ENCODE measurements around the gene KLHL33. TPM values are rescaled to one million over a fixed set of nuclear protein-coding genes. Genes with fewer than 3 reads are reported as not detected.

Gene KLHL33
- total and polyA plus RNA-seq, 11 donors = 0.07 to 1.00 (median 0.58) TPM

GRCh38 chr14:20461225-20462141 lies 25.5 kb upstream of the KLHL33 start, which contains the start of gene PIP4P1:
TSS of gene PIP4P1 (minus strand) at chr14:20461434. CDS start at chr14:20461325, 109 bp downstream.
- intact Hi-C loops (cut with DNase I) = loop anchor here in 4 of 10 donors (2.0 to 10.0 kb wide), 5 partner anchors 119 to 643 kb away; partner anchors contain the start of genes RNASE4 (in 3 of the 4), ANG (in 1 of the 4), PARP2 (in 1 of the 4) and TMEM253 (in 1 of the 4)
- DNase-seq = peak; percentile 98 to 100 (median 99)
- H3K27me3 ChIP-seq = no peaks in the 10 kb centered on the region
- peak within 1 kb of the TSS; percentile 57 to 97 (median 92) for H3K27ac ChIP-seq
- WGBS, 4 donors = 0 to 1% (median 0%) methylated on average over 33 to 67 of the region's 67 CpGs
- peaks cover 0 to 39% (median 34%) of the 10 kb centered on the region in 9 donors for H3K36me3 ChIP-seq
- H3K9me3 ChIP-seq = no peaks in the 10 kb centered on the region
- H3K4me1 ChIP-seq = peaks cover 0 to 52% (median 16%) of the 10 kb centered on the region in 12 donors
- H3K4me3 ChIP-seq = peak within 1 kb of the TSS; percentile 66 to 99 (median 92)
- TF ChIP-seq, protein P1, sequence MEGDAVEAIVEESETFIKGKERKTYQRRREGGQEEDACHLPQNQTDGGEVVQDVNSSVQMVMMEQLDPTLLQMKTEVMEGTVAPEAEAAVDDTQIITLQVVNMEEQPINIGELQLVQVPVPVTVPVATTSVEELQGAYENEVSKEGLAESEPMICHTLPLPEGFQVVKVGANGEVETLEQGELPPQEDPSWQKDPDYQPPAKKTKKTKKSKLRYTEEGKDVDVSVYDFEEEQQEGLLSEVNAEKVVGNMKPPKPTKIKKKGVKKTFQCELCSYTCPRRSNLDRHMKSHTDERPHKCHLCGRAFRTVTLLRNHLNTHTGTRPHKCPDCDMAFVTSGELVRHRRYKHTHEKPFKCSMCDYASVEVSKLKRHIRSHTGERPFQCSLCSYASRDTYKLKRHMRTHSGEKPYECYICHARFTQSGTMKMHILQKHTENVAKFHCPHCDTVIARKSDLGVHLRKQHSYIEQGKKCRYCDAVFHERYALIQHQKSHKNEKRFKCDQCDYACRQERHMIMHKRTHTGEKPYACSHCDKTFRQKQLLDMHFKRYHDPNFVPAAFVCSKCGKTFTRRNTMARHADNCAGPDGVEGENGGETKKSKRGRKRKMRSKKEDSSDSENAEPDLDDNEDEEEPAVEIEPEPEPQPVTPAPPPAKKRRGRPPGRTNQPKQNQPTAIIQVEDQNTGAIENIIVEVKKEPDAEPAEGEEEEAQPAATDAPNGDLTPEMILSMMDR (IDR thresholded peaks at IDR 0.05) = no peak
- peak in 1 of 2 donors; percentile 88 for TF ChIP-seq POLR2A (IDR thresholded peaks at IDR 0.05)
- ATAC-seq = peak; percentile 97 to 99 (median 98)

DNA sequence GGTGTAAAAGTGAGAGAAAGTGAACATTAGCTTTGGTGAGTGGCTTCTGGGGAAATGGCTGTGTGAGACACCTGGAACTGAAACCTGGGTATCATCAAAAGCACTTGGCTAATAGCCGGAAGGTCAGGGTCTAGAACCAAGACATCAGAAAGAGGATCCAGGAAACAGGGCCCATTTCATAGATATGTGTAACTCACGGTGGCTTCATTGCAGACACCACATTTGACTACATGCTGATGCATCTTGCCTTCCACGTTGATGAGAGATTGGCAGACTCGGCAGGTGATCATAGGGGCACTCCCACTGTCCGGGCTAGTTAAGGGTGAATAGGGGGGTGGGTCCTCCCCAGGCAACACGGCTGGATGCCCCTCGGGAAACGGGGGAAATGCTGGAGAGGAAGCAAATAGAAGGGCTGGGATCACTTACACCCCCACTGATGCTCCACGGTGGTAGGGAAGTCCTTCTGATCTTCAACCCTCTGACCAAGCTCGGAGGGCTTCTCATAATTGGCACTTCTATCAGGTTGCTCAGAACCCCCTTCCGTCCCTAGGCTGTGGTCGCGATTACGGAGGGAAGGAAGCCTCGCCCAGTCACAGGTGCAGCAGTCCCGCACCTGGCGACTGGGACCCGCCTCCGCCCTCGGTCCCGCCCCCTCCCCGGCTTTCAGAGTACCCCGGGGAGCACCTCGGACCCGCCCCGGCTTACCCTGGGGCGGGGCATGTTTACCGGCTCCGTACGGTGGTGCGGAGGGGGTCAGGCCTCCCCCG lies 24.7 kb upstream of the KLHL33 start:
- DNase-seq (peak in 1 of 5 donors; percentile 76), ATAC-seq (peak in 2 of 4 donors; percentile 1 to 10)
- H3K36me3 ChIP-seq = peaks cover 0 to 45% (median 39%) of the 10 kb centered on the region in 9 donors
- peak overlapping the region; percentile 66 to 99 (median 92) for H3K4me3 ChIP-seq
- peaks cover 0 to 60% (median 24%) of the 10 kb centered on the region in 12 donors for H3K4me1 ChIP-seq
- intact Hi-C loops (cut with DNase I) = loop anchor here in 4 of 10 donors (2.0 to 10.0 kb wide), 5 partner anchors 118 to 644 kb away; partner anchors contain the start of genes RNASE4 (in 3 of the 4), ANG (in 1 of the 4), PARP2 (in 1 of the 4) and TMEM253 (in 1 of the 4)
- H3K9me3 ChIP-seq = no peaks in the 10 kb centered on the region
- H3K27ac ChIP-seq = peak overlapping the region; percentile 57 to 97 (median 92)
- 5 to 15% (median 9%) methylated on average over 11 to 32 of the region's 32 CpGs for WGBS, 4 donors
- no peak for TF ChIP-seq POLR2A (IDR thresholded peaks at IDR 0.05)
- TF ChIP-seq, protein P1 (IDR thresholded peaks at IDR 0.05) = no peak
- no peaks in the 10 kb centered on the region for H3K27me3 ChIP-seq

DNA sequence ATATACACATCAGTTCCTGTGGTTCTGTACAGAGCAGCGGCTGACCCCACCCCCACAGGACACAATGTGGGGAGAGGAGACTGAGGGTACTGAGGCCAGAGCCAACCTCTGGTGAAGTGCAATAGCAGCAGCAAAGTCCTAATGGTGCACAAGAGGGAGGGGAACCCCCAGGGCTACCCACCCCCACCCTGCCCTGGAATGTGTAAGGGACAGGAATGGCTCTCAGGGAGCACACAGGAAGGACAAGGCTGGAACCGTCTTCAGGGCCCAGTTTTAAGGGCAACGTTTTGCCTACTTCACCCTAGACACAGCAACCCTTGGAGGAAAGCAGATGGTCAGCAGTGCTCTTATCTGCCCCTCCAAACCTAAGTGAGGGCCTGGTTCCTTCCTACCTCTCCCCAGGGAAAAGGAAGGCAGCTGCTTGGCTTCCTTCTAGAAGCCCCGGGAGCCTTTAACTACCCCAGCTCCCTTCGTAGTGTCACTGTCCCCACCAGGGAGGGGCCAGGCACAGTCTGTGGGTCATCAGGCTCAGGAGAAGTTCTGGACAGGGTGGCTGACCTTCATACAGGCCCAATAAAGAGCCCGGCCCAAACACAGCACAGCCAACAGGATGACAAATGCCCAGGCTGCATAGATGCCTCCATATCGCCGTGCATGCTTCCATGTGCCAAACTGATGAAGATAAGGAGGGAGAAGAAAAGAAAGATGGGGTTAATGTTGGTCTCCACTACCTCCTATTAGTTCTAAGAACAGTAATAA lies 22.2 kb upstream of the KLHL33 start:
- Histone ChIP-seq H3K36me3 (peaks cover 0 to 45% (median 39%) of the 10 kb centered on the region in 9 donors), H3K4me1 (peaks cover 0 to 70% (median 34%) of the 10 kb centered on the region in 12 donors), H3K27ac (peak overlapping the region in 1 of 12 donors; percentile 95), H3K27me3 (no peaks in the 10 kb centered on the region), H3K9me3 (no peaks in the 10 kb centered on the region), H3K4me3 (no peak overlapping the region)
- ATAC-seq = no peak
- intact Hi-C loops (cut with DNase I) = loop anchor here in 7 of 10 donors (5.0 to 10.0 kb wide), 9 partner anchors 46 to 227 kb away; partner anchors contain the start of genes PARP2 (in 5 of the 7), RNASE4 (in 2 of the 7), TEP1 (in 2 of the 7) and ANG (in 1 of the 7)
- no peak for DNase-seq
- WGBS, 4 donors = 43 to 70% (median 54%) methylated on average over 6 to 8 of the region's 8 CpGs
- TF ChIP-seq POLR2A (IDR thresholded peaks at IDR 0.05) = no peak
- TF ChIP-seq, protein P1 (IDR thresholded peaks at IDR 0.05) = no peak

All from heart left ventricle (tissue), 16 donors.